ENCODE data around the gene GSTA4. TPM values are rescaled to one million over a fixed set of nuclear protein-coding genes. Genes with fewer than 3 reads are reported as not detected.

Gene GSTA4
- total RNA-seq, 1 experiment from 2014 or later, result 5.3 TPM

DNA sequence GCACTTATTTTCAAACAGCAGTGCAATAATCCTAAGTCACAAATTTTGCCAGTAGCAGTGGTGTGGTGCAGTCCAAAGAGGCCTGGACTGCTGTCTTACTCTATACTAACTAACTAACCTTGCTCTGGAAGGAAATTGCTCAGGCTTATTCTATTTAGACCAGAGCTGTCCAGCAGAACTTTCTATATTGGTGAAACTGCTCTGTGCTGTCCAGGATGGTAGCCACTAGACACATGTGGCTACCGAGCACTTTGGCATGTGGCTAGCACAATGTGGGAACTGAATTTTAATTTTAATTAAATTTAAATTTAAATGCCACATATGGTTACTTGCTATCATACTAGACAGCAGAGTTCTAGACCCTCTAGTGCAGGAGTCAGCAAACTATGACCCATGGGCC is 43.1 kb upstream of the GSTA4 start:
- BruUV-seq (replicated peaks), result no TSS peak
- Mint-ChIP-seq H3K4me3 (ENCODE audit: unreplicated experiment) (no peak overlapping the region), H3K27me3 (ENCODE audit: insufficient read depth, unreplicated experiment) (no peaks in the 10 kb centered on the region), H3K36me3 (ENCODE audit: insufficient read depth, unreplicated experiment) (peaks cover 7% of the 10 kb centered on the region), H3K27ac (ENCODE audit: low read depth, unreplicated experiment) (no peak overlapping the region), H3K4me1 (ENCODE audit: insufficient read depth, unreplicated experiment) (peaks cover 15% of the 10 kb centered on the region), H3K9me3 (ENCODE audit: unreplicated experiment) (no peaks in the 10 kb centered on the region)
- POLR2A ChIA-PET, result no interaction called here
- TF ChIP-seq, protein P1, sequence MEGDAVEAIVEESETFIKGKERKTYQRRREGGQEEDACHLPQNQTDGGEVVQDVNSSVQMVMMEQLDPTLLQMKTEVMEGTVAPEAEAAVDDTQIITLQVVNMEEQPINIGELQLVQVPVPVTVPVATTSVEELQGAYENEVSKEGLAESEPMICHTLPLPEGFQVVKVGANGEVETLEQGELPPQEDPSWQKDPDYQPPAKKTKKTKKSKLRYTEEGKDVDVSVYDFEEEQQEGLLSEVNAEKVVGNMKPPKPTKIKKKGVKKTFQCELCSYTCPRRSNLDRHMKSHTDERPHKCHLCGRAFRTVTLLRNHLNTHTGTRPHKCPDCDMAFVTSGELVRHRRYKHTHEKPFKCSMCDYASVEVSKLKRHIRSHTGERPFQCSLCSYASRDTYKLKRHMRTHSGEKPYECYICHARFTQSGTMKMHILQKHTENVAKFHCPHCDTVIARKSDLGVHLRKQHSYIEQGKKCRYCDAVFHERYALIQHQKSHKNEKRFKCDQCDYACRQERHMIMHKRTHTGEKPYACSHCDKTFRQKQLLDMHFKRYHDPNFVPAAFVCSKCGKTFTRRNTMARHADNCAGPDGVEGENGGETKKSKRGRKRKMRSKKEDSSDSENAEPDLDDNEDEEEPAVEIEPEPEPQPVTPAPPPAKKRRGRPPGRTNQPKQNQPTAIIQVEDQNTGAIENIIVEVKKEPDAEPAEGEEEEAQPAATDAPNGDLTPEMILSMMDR (IDR thresholded peaks at IDR 0.05; ENCODE audit: unreplicated experiment), result no peak
- intact Hi-C loops (cut with micrococcal nuclease), result no loop called here
- CTCF ChIA-PET, result no interaction called here
- no peak for DNase-seq (ENCODE audit: unreplicated experiment)

GRCh38 chr6:53035549-53036213 is 40.6 kb upstream of the GSTA4 start:
- no peak for DNase-seq (ENCODE audit: unreplicated experiment)
- BruUV-seq (replicated peaks), result no TSS peak
- no peak overlapping the region for H3K27ac Mint-ChIP-seq (ENCODE audit: low read depth, unreplicated experiment)
- TF ChIP-seq, protein P1 (IDR thresholded peaks at IDR 0.05; ENCODE audit: unreplicated experiment), result no peak
- H3K4me3 Mint-ChIP-seq (ENCODE audit: unreplicated experiment), result no peak overlapping the region
- H3K9me3 Mint-ChIP-seq (ENCODE audit: unreplicated experiment), result no peaks in the 10 kb centered on the region
- H3K4me1 Mint-ChIP-seq (ENCODE audit: insufficient read depth, unreplicated experiment), result no peaks in the 10 kb centered on the region
- H3K27me3 Mint-ChIP-seq (ENCODE audit: insufficient read depth, unreplicated experiment), result no peaks in the 10 kb centered on the region
- ChIA-PET POLR2A (no interaction called here), CTCF (interaction anchor here (0.7 kb wide), 1 partner anchor 23 kb away, joined by 3 read pairs; no protein-coding TSS in a partner anchor)
- peaks cover 22% of the 10 kb centered on the region for H3K36me3 Mint-ChIP-seq (ENCODE audit: insufficient read depth, unreplicated experiment)
- intact Hi-C loops (cut with micrococcal nuclease), result no loop called here

- H3K4me1 Mint-ChIP-seq (ENCODE audit: insufficient read depth, unreplicated experiment), result no peaks in the 10 kb centered on the region
Observed at GRCh38 chr6:53033764-53034163, 38.7 kb upstream of the GSTA4 start.

DNA sequence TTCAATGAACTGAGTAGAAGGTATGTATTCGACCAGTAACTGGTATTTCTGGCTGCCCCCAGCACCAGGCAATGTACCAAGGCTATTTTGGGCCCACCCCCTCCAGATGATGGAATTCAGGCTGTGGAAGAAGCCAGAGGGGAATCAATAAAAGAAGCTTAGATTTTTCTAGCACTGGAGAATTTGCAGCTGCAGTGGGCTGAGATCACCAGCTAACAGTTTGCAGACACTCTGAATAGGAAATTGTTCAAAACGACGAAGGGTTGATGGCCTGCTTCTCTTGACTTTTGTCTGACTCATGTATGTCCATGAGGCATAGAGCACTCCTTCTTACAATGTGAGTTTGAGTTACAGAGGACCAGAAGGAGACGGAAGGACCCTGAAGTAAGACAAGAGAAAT is 37.8 kb upstream of the GSTA4 start:
- BruUV-seq (replicated peaks), result no TSS peak
- ChIA-PET CTCF (no interaction called here), POLR2A (no interaction called here)
- Mint-ChIP-seq H3K27ac (ENCODE audit: low read depth, unreplicated experiment) (no peak overlapping the region), H3K36me3 (ENCODE audit: insufficient read depth, unreplicated experiment) (peaks cover 29% of the 10 kb centered on the region), H3K4me1 (ENCODE audit: insufficient read depth, unreplicated experiment) (no peaks in the 10 kb centered on the region), H3K4me3 (ENCODE audit: unreplicated experiment) (no peak overlapping the region), H3K9me3 (ENCODE audit: unreplicated experiment) (no peaks in the 10 kb centered on the region), H3K27me3 (ENCODE audit: insufficient read depth, unreplicated experiment) (no peaks in the 10 kb centered on the region)
- TF ChIP-seq, protein P1 (IDR thresholded peaks at IDR 0.05; ENCODE audit: unreplicated experiment), result no peak
- no peak for DNase-seq (ENCODE audit: unreplicated experiment)
- intact Hi-C loops (cut with micrococcal nuclease), result no loop called here

More at GRCh38 chr6:53033764-53034163, 38.7 kb upstream of the GSTA4 start:
- TF ChIP-seq, protein P1 (IDR thresholded peaks at IDR 0.05; ENCODE audit: unreplicated experiment), result no peak
- intact Hi-C loops (cut with micrococcal nuclease), result no loop called here
- peaks cover 21% of the 10 kb centered on the region for H3K36me3 Mint-ChIP-seq (ENCODE audit: insufficient read depth, unreplicated experiment)
- BruUV-seq (replicated peaks), result no TSS peak
- H3K27me3 Mint-ChIP-seq (ENCODE audit: insufficient read depth, unreplicated experiment), result no peaks in the 10 kb centered on the region
- no peaks in the 10 kb centered on the region for H3K9me3 Mint-ChIP-seq (ENCODE audit: unreplicated experiment)
- DNase-seq (ENCODE audit: unreplicated experiment), result no peak
- CTCF ChIA-PET, result interaction anchor here (0.5 kb wide), 1 partner anchor 38 kb away, joined by 3 read pairs; no protein-coding TSS in a partner anchor
- no peak overlapping the region for H3K27ac Mint-ChIP-seq (ENCODE audit: low read depth, unreplicated experiment)
- no peak overlapping the region for H3K4me3 Mint-ChIP-seq (ENCODE audit: unreplicated experiment)
- POLR2A ChIA-PET, result no interaction called here
